ENCODE results near the gene PAN3. TPM values are rescaled to one million over a fixed set of nuclear protein-coding genes. Genes with fewer than 3 reads are reported as not detected.

PAN3 gene
- total RNA-seq, 1 donor from 2014 or later, result 34.5 TPM

- Histone ChIP-seq H3K4me3 (no peak overlapping the region), H3K4me1 (no peaks in the 10 kb centered on the region), H3K9me3 (no peaks in the 10 kb centered on the region), H3K36me3 (no peaks in the 10 kb centered on the region), H3K27ac (no peak overlapping the region), H3K27me3 (no peaks in the 10 kb centered on the region)
- no peak for TF ChIP-seq CTCF (IDR thresholded peaks at IDR 0.05)
- no peak for DNase-seq (ENCODE audit: low spot score in 2 of 2)
- intact Hi-C loops (cut with DNase I), result no loop called here
Measured at GRCh38 chr13:28116736-28117135, 21.6 kb upstream of the PAN3 start.

DNA sequence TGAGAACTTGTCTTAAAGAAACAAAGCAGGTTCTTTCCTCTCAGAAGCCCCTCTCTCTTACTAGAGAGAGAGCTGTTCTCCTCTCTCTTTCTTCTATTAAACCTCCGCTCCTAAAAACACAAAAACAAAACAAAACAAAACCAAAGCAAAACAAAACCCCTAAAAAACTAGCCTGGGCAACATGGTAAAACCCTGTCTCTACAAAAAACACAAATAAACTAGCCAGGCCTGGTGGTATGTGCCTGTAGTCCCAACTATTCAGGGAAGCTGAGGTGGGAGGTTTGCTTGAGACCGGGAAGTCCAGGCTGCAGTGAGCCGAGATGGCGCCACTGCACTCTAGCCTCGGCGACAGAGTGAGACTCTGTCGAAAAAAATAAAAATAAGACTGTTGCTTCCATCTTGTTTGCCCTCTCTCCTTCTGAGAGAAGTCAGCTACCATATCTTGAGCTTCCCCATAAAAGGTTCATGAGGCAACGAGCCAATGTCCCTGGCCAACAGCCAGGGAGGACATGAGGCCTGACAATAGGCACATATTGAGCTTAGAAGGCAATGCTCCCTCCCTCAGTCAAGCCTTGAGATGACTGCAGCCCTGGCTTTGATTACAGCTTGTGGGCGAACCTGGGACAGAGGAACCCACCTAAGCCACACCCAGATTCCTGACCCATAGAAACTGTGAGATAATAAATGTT, 20.5 kb upstream of the PAN3 start:
- Histone ChIP-seq H3K4me3 (no peak overlapping the region), H3K4me1 (no peaks in the 10 kb centered on the region), H3K36me3 (no peaks in the 10 kb centered on the region), H3K27ac (no peak overlapping the region), H3K27me3 (no peaks in the 10 kb centered on the region), H3K9me3 (no peaks in the 10 kb centered on the region)
- TF ChIP-seq CTCF (IDR thresholded peaks at IDR 0.05), result no peak
- intact Hi-C loops (cut with DNase I), result no loop called here
- DNase-seq (ENCODE audit: low spot score in 2 of 2), result no peak

GRCh38 chr13:28120317-28120716, 18.0 kb upstream of the PAN3 start:
- no peak for DNase-seq (ENCODE audit: low spot score in 2 of 2)
- intact Hi-C loops (cut with DNase I), result no loop called here
- Histone ChIP-seq H3K4me3 (no peak overlapping the region), H3K4me1 (no peaks in the 10 kb centered on the region), H3K9me3 (no peaks in the 10 kb centered on the region), H3K27ac (no peak overlapping the region), H3K36me3 (no peaks in the 10 kb centered on the region), H3K27me3 (no peaks in the 10 kb centered on the region)
- no peak for TF ChIP-seq CTCF (IDR thresholded peaks at IDR 0.05)

DNA sequence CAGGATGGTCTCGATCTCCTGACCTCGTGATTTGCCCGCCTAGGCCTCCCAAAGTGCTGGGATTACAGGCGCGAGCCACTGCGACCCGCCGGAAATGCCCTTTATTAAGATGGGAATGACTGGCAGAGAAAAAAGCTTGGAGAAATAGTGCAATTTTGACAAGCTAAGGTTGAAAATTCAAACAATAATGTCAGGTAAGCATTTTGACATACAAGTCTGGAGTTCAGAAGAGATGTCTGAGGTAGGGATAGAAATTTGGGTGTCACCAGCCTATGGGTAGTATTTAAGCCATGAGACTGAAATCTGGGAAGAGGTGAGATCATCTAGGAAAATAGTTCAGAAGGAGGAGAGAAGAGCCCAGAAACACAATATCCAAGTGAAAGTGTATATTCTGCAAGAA, 17.1 kb upstream of the PAN3 start:
- H3K4me1 ChIP-seq, result no peaks in the 10 kb centered on the region
- intact Hi-C loops (cut with DNase I), result no loop called here

GRCh38 chr13:28128030-28128429, 10.3 kb upstream of the PAN3 start:
- no peaks in the 10 kb centered on the region for H3K4me1 ChIP-seq
- no peak overlapping the region for H3K27ac ChIP-seq
- DNase-seq (ENCODE audit: low spot score in 2 of 2), result no peak
- H3K36me3 ChIP-seq, result no peaks in the 10 kb centered on the region
- TF ChIP-seq CTCF (IDR thresholded peaks at IDR 0.05), result no peak
- intact Hi-C loops (cut with DNase I), result no loop called here
- H3K9me3 ChIP-seq, result no peaks in the 10 kb centered on the region
- no peak overlapping the region for H3K4me3 ChIP-seq
- H3K27me3 ChIP-seq, result no peaks in the 10 kb centered on the region

More for the DNA sequence above, 17.1 kb upstream of the PAN3 start:
- no peaks in the 10 kb centered on the region for H3K27me3 ChIP-seq
- H3K27ac ChIP-seq, result no peak overlapping the region
- no peaks in the 10 kb centered on the region for H3K9me3 ChIP-seq
- H3K4me3 ChIP-seq, result no peak overlapping the region
- no peak for TF ChIP-seq CTCF (IDR thresholded peaks at IDR 0.05)
- no peak for DNase-seq (ENCODE audit: low spot score in 2 of 2)
- H3K36me3 ChIP-seq, result no peaks in the 10 kb centered on the region

GRCh38 chr13:28128926-28129325, 9.4 kb upstream of the PAN3 start:
- no peak overlapping the region for H3K4me3 ChIP-seq
- no peaks in the 10 kb centered on the region for H3K4me1 ChIP-seq
- H3K27me3 ChIP-seq, result no peaks in the 10 kb centered on the region
- DNase-seq (ENCODE audit: low spot score in 2 of 2), result no peak
- no peak overlapping the region for H3K27ac ChIP-seq
- intact Hi-C loops (cut with DNase I), result no loop called here
- H3K36me3 ChIP-seq, result no peaks in the 10 kb centered on the region
- no peaks in the 10 kb centered on the region for H3K9me3 ChIP-seq
- TF ChIP-seq CTCF (IDR thresholded peaks at IDR 0.05), result no peak
